Measurements from ENCODE around the gene BMPR1A. TPM values are rescaled to one million over a fixed set of nuclear protein-coding genes. Genes with fewer than 3 reads are reported as not detected.

The BMPR1A gene
- total and polyA plus RNA-seq, 4 experiments from 2014 or later: 4.7 to 21.0 (median 10.4) TPM

DNA sequence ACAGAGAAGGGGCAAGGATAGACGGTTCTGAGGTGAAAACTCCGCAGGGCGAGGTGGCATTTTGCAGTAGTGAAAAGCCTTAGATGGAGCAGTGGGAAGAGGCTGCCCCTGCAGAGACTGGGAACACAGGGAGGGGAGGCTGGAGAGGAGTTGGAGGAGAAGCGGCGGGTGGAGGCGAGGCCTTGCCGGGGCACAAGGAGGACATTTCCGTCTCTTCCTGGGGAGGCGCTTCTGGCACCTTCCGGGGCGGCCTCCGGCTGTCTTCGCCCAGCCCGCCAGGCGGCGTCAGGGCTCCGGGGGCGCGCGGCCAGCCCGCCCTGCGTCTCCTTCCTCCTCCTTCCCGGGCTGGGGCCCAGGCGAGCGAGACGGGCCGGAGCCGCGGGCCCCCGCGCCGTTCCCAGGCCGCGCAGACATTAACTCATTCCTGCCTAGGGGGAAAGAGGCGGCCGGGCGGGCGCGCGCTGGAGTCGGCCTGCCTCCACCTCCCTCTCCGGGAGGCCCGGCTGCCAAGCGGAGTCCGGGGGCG is 45.4 kb upstream of the BMPR1A start:
- no peaks in the 10 kb centered on the region for H3K36me3 ChIP-seq (ENCODE audit: insufficient read depth, low read length)
- peak overlapping the region in 1 of 2 donors; percentile 64 for H3K4me3 ChIP-seq (ENCODE audit: low read length in 2 of 2)
- no peaks in the 10 kb centered on the region for H3K27me3 ChIP-seq (ENCODE audit: insufficient read depth, low read length)
- CTCF ChIA-PET (ENCODE audit: partially characterized antibody): no interaction called here
- peaks cover 7 to 21% (median 14%) of the 10 kb centered on the region in 4 donors for H3K4me1 Mint-ChIP-seq
- H3K9me3 ChIP-seq (ENCODE audit: control insufficient read depth in 1 of 2, low read length in 2 of 2): no peaks in the 10 kb centered on the region
- DNase-seq: peak; percentile 81 to 88 (median 87)
- peak overlapping the region; percentile 81 to 96 (median 92) for H3K4me3 Mint-ChIP-seq
- peak overlapping the region; percentile 87 to 97 (median 96) for H3K27ac Mint-ChIP-seq
- H3K9me3 Mint-ChIP-seq: no peaks in the 10 kb centered on the region
- H3K27ac ChIP-seq (ENCODE audit: low read depth, low read length): peak overlapping the region; percentile 75
- POLR2A ChIA-PET (ENCODE audit: partially characterized antibody): interaction anchor here (1.1 to 1.8 kb wide), 5 partner anchors 46 to 382 kb away, joined by 3 to 22 read pairs (median 4); partner anchors contain the start of gene BMPR1A
- H3K36me3 Mint-ChIP-seq: no peaks in the 10 kb centered on the region
- intact Hi-C loops (cut with micrococcal nuclease): loop anchor here (1.0 to 5.0 kb wide), 7 partner anchors 23 to 384 kb away; partner anchors contain the start of genes BMPR1A, GLUD1, SHLD2 and WAPL
- no peaks in the 10 kb centered on the region for H3K27me3 Mint-ChIP-seq
- H3K4me1 ChIP-seq (ENCODE audit: insufficient read depth, low read length): peaks cover 15% of the 10 kb centered on the region

DNA sequence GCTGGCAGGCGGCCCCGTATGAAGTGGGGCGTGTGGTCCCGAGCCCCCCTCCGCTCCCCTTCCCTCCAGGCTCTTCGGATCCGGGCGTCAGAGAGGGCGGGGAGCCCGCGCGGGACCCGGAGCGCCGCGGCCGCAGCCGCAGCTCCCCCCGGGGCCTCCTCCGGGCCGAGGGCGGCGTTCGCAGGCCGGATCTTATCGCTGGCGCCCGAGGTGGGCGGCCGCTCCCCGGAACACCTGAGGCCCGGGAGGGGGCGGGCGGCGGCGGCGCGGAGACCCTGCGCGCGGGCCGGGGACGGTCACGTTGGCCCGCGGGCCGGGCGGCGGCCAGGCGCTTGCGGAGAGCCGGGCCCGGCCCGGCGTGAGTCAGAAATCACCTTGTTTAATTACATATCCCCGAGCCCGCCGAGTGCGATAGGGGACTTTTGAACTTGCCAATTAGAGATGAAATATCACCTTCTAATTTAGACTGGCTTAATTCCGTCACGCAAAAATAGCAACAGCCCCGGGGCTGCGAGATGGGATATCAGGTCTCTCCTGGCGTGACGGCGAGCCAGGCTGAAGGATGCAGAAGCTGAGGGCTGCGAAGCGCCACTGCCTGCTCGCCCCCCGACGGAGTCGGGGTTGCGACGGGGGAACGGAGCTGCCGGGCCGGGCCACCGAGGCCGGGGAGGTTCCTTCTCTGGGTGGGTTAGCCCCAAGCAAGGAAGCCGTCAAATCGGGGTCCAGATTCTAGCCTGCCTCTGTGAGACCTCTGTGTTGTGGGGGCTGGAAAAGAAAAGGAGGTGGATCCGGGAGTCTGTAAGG is 44.7 kb upstream of the BMPR1A start:
- no peaks in the 10 kb centered on the region for H3K36me3 Mint-ChIP-seq
- DNase-seq: peak in 3 of 5 donors; percentile 62 to 68 (median 65)
- Histone ChIP-seq H3K27me3 (ENCODE audit: insufficient read depth, low read length) (no peaks in the 10 kb centered on the region), H3K9me3 (ENCODE audit: control insufficient read depth in 1 of 2, low read length in 2 of 2) (no peaks in the 10 kb centered on the region), H3K36me3 (ENCODE audit: insufficient read depth, low read length) (no peaks in the 10 kb centered on the region), H3K4me1 (ENCODE audit: insufficient read depth, low read length) (peaks cover 15% of the 10 kb centered on the region), H3K27ac (ENCODE audit: low read depth, low read length) (peak overlapping the region; percentile 75), H3K4me3 (ENCODE audit: low read length in 2 of 2) (peak overlapping the region; percentile 42 to 66)
- H3K9me3 Mint-ChIP-seq: no peaks in the 10 kb centered on the region
- intact Hi-C loops (cut with micrococcal nuclease): loop anchor here (1.0 to 5.0 kb wide), 7 partner anchors 23 to 383 kb away; partner anchors contain the start of genes BMPR1A, GLUD1, SHLD2 and WAPL
- no peaks in the 10 kb centered on the region for H3K27me3 Mint-ChIP-seq
- CTCF ChIA-PET (ENCODE audit: partially characterized antibody): interaction anchor here (1.0 to 1.6 kb wide), 2 partner anchors 8 to 18 kb away, joined by 3 to 4 read pairs; no protein-coding TSS in a partner anchor
- H3K27ac Mint-ChIP-seq: peak overlapping the region; percentile 87 to 94 (median 93)
- POLR2A ChIA-PET (ENCODE audit: partially characterized antibody): interaction anchor here (1.1 to 1.8 kb wide), 5 partner anchors 46 to 381 kb away, joined by 3 to 22 read pairs (median 4); partner anchors contain the start of gene BMPR1A
- H3K4me3 Mint-ChIP-seq: peak overlapping the region; percentile 84 to 91 (median 86)
- peaks cover 7 to 21% (median 14%) of the 10 kb centered on the region in 4 donors for H3K4me1 Mint-ChIP-seq

DNA sequence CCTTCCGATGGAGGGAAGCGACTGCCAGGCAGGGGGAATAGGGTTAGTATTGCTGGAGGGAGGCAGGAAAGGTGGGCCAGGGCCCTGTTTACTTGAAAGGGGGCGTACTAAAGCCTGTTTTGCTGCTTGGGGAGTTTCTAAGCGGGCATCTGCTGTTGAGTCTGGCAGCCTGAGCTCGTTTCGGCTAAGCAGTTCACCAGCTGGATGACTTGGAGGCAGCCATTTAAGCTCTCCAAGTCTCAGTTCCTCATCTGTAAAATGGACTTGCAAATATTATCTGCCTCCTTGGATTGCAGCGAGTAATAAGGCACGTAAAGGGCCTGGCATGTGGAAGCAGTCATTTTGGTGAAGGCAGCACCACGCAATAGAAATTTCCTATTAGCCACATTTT is 44.1 kb upstream of the BMPR1A start:
- H3K4me1 ChIP-seq (ENCODE audit: insufficient read depth, low read length): peaks cover 15% of the 10 kb centered on the region
- H3K27me3 Mint-ChIP-seq: no peaks in the 10 kb centered on the region
- no peaks in the 10 kb centered on the region for H3K36me3 Mint-ChIP-seq
- no peaks in the 10 kb centered on the region for H3K27me3 ChIP-seq (ENCODE audit: insufficient read depth, low read length)
- peak overlapping the region; percentile 87 to 94 (median 93) for H3K27ac Mint-ChIP-seq
- ChIA-PET POLR2A (ENCODE audit: partially characterized antibody) (interaction anchor here (1.5 to 1.8 kb wide), 3 partner anchors 45 to 312 kb away, joined by 4 to 22 read pairs (median 4); partner anchors contain the start of gene BMPR1A), CTCF (ENCODE audit: partially characterized antibody) (interaction anchor here (1.0 to 1.6 kb wide), 2 partner anchors 9 to 19 kb away, joined by 3 to 4 read pairs; no protein-coding TSS in a partner anchor)
- H3K4me1 Mint-ChIP-seq: peaks cover 7 to 21% (median 14%) of the 10 kb centered on the region in 4 donors
- peak overlapping the region; percentile 84 to 91 (median 86) for H3K4me3 Mint-ChIP-seq
- intact Hi-C loops (cut with micrococcal nuclease): loop anchor here (5.0 kb wide), 1 partner anchor 190 kb away; the partner anchor contains the start of gene WAPL
- no peak for DNase-seq
- no peaks in the 10 kb centered on the region for H3K9me3 Mint-ChIP-seq
- H3K4me3 ChIP-seq (ENCODE audit: low read length in 2 of 2): peak overlapping the region; percentile 42 to 66
- no peaks in the 10 kb centered on the region for H3K9me3 ChIP-seq (ENCODE audit: control insufficient read depth in 1 of 2, low read length in 2 of 2)
- H3K27ac ChIP-seq (ENCODE audit: low read depth, low read length): peak overlapping the region; percentile 75
- H3K36me3 ChIP-seq (ENCODE audit: insufficient read depth, low read length): no peaks in the 10 kb centered on the region

DNA sequence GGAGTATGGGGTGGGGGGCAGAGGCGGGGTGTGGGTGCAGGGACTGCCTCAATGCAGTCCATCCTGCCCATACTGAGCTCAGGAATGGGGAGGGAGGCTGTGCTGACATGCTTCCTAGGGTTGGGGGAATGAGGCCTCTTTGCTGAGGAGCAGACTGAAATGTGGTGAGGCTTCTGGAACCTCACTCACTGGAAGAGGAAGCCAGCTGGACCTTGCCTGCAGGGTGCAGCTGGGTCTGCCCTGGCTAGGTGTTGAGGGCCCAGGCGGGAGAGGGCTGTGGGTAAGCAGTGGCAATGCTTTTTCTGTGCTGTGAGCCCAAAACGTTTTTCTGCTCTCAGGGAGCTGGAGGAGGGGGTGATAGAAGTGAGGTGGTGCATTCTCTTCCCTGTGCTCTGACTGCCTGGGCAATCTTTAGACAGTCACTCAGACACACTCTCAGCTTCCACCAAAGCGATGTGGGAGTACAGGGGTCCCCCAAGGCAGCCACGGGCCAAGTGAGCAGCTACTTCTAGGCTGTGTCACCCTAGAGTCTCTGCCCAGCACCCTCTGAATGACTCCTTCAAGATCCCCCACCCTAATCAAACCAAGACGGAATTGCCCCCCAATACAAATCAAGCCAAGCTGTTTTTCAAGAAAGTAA is 41.1 kb upstream of the BMPR1A start:
- Mint-ChIP-seq H3K27me3 (no peaks in the 10 kb centered on the region), H3K4me3 (no peak overlapping the region), H3K27ac (no peak overlapping the region), H3K9me3 (no peaks in the 10 kb centered on the region), H3K4me1 (peaks cover 4 to 17% (median 10%) of the 10 kb centered on the region in 4 donors), H3K36me3 (no peaks in the 10 kb centered on the region)
- ChIA-PET POLR2A (ENCODE audit: partially characterized antibody) (no interaction called here), CTCF (ENCODE audit: partially characterized antibody) (interaction anchor here (1.4 kb wide), 1 partner anchor 22 kb away, joined by 7 read pairs; no protein-coding TSS in a partner anchor)
- no peaks in the 10 kb centered on the region for H3K9me3 ChIP-seq (ENCODE audit: control insufficient read depth in 1 of 2, low read length in 2 of 2)
- no peak for DNase-seq
- H3K4me1 ChIP-seq (ENCODE audit: insufficient read depth, low read length): peaks cover 14% of the 10 kb centered on the region
- H3K4me3 ChIP-seq (ENCODE audit: low read length in 2 of 2): no peak overlapping the region
- H3K27ac ChIP-seq (ENCODE audit: low read depth, low read length): no peak overlapping the region
- H3K36me3 ChIP-seq (ENCODE audit: insufficient read depth, low read length): no peaks in the 10 kb centered on the region
- intact Hi-C loops (cut with micrococcal nuclease): no loop called here
- no peaks in the 10 kb centered on the region for H3K27me3 ChIP-seq (ENCODE audit: insufficient read depth, low read length)

DNA sequence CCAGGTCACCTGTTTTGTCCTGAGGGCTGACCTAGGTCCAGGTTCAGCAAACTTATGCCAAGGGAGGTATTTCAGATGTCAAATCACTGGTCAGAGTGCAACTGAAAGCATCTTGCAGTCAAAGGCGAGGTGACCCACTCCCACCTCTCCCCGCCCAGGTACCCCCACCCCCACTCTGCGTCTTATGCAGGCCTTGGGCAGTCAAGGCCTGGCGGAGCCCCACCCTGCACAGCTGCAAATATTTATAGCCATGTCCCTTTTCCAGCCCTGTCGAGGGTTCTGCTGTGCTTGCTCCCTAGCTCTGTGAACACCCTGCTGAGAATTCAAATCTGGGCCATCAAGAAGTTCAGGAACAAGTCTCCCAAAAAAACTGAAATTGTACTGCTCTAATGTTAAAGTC is 40.6 kb upstream of the BMPR1A start:
- Mint-ChIP-seq H3K36me3 (no peaks in the 10 kb centered on the region), H3K27me3 (peaks cover 0 to 2% of the 10 kb centered on the region in 2 donors), H3K4me1 (peaks cover 3 to 11% (median 7%) of the 10 kb centered on the region in 4 donors), H3K27ac (peak overlapping the region in 1 of 7 donors; percentile 18), H3K9me3 (no peaks in the 10 kb centered on the region), H3K4me3 (no peak overlapping the region)
- Histone ChIP-seq H3K36me3 (ENCODE audit: insufficient read depth, low read length) (no peaks in the 10 kb centered on the region), H3K4me1 (ENCODE audit: insufficient read depth, low read length) (peaks cover 8% of the 10 kb centered on the region), H3K4me3 (ENCODE audit: low read length in 2 of 2) (no peak overlapping the region), H3K27ac (ENCODE audit: low read depth, low read length) (no peak overlapping the region), H3K9me3 (ENCODE audit: control insufficient read depth in 1 of 2, low read length in 2 of 2) (no peaks in the 10 kb centered on the region), H3K27me3 (ENCODE audit: insufficient read depth, low read length) (no peaks in the 10 kb centered on the region)
- ChIA-PET POLR2A (ENCODE audit: partially characterized antibody) (no interaction called here), CTCF (ENCODE audit: partially characterized antibody) (no interaction called here)
- intact Hi-C loops (cut with micrococcal nuclease): no loop called here
- no peak for DNase-seq

DNA sequence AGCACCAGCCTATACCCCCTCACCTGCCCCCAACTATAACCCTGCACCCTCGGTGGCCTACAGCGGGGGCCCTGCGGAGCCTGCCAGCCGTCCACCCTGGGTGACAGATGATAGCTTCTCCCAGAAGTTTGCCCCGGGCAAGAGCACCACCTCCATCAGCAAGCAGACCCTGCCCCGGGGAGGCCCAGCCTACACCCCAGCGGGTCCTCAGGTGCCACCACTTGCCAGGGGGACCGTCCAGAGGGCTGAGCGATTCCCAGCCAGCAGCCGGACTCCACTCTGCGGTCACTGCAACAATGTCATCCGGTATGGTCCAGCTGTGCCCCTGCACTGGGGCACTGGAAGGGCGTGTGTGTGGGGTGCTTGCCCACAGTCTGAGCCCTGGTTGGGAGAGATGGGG is 40.0 kb upstream of the BMPR1A start:
- Mint-ChIP-seq H3K27ac (no peak overlapping the region), H3K36me3 (no peaks in the 10 kb centered on the region), H3K4me3 (no peak overlapping the region), H3K4me1 (peaks cover 2 to 9% (median 6%) of the 10 kb centered on the region in 4 donors), H3K27me3 (peaks cover 0 to 2% of the 10 kb centered on the region in 2 donors), H3K9me3 (no peaks in the 10 kb centered on the region)
- POLR2A ChIA-PET (ENCODE audit: partially characterized antibody): no interaction called here
- H3K36me3 ChIP-seq (ENCODE audit: insufficient read depth, low read length): no peaks in the 10 kb centered on the region
- no peaks in the 10 kb centered on the region for H3K27me3 ChIP-seq (ENCODE audit: insufficient read depth, low read length)
- no peak overlapping the region for H3K27ac ChIP-seq (ENCODE audit: low read depth, low read length)
- intact Hi-C loops (cut with micrococcal nuclease): no loop called here
- DNase-seq: no peak
- H3K9me3 ChIP-seq (ENCODE audit: control insufficient read depth in 1 of 2, low read length in 2 of 2): no peaks in the 10 kb centered on the region
- CTCF ChIA-PET (ENCODE audit: partially characterized antibody): no interaction called here
- peaks cover 6% of the 10 kb centered on the region for H3K4me1 ChIP-seq (ENCODE audit: insufficient read depth, low read length)
- H3K4me3 ChIP-seq (ENCODE audit: low read length in 2 of 2): no peak overlapping the region

Data from CD4-positive, alpha-beta memory T cell (primary cell).